ENCODE data around the gene FGFR2. TPM values are rescaled to one million over a fixed set of nuclear protein-coding genes. Genes with fewer than 3 reads are reported as not detected.
"Not testable (repeated sequence)": the region's sequence is repeated elsewhere in the genome, so short reads cannot be mapped to it uniquely, and the experiment has no call there.

FGFR2 gene
- total and polyA plus RNA-seq, 12 donors, result 0.09 to 0.81 (median 0.51) TPM

- no peak for TF ChIP-seq CTCF (IDR thresholded peaks at IDR 0.05)
- intact Hi-C loops (cut with DNase I), result loop anchor here in 1 of 10 donors (10.0 kb wide), 1 partner anchor 255 kb away; no protein-coding TSS in a partner anchor
- Histone ChIP-seq H3K4me1 (no peaks in the 10 kb centered on the region), H3K9me3 (no peaks in the 10 kb centered on the region), H3K4me3 (no peak overlapping the region), H3K36me3 (no peaks in the 10 kb centered on the region), H3K27me3 (peaks cover 0 to 13% (median 0%) of the 10 kb centered on the region in 7 donors), H3K27ac (no peak overlapping the region)
- no peak for ATAC-seq
- DNase-seq, result no peak
- 60 to 63% methylated on average over 11 of the region's 11 CpGs for WGBS, 2 donors
Measured at GRCh38 chr10:121559326-121560026, 38.8 kb downstream of the FGFR2 start.

- Histone ChIP-seq H3K27me3 (peaks cover 0 to 13% (median 0%) of the 10 kb centered on the region in 7 donors), H3K9me3 (no peaks in the 10 kb centered on the region), H3K36me3 (no peaks in the 10 kb centered on the region), H3K4me3 (no peak overlapping the region), H3K4me1 (no peaks in the 10 kb centered on the region), H3K27ac (no peak overlapping the region)
- intact Hi-C loops (cut with DNase I), result no loop called here
- WGBS, 2 donors, result 79 to 86% methylated on average over 3 of the region's 3 CpGs
- no peak for TF ChIP-seq CTCF (IDR thresholded peaks at IDR 0.05)
- DNase-seq, result no peak
- no peak for ATAC-seq
Measured at GRCh38 chr10:121558238-121558637, 40.0 kb downstream of the FGFR2 start.

GRCh38 chr10:121556918-121557573 lies 41.2 kb downstream of the FGFR2 start:
- ATAC-seq (no peak), DNase-seq (no peak)
- H3K9me3 ChIP-seq, result no peaks in the 10 kb centered on the region
- 93% methylated on average over 6 of the region's 6 CpGs for WGBS, 2 donors
- H3K27me3 ChIP-seq, result peaks cover 0 to 13% (median 0%) of the 10 kb centered on the region in 7 donors
- H3K36me3 ChIP-seq, result no peaks in the 10 kb centered on the region
- H3K4me3 ChIP-seq, result no peak overlapping the region
- TF ChIP-seq CTCF (IDR thresholded peaks at IDR 0.05), result no peak
- intact Hi-C loops (cut with DNase I), result no loop called here
- no peak overlapping the region for H3K27ac ChIP-seq
- no peaks in the 10 kb centered on the region for H3K4me1 ChIP-seq

GRCh38 chr10:121556455-121556854 lies 41.8 kb downstream of the FGFR2 start:
- TF ChIP-seq CTCF (IDR thresholded peaks at IDR 0.05), result no peak
- no peak for ATAC-seq
- peaks cover 0 to 13% (median 0%) of the 10 kb centered on the region in 7 donors for H3K27me3 ChIP-seq
- DNase-seq, result no peak
- intact Hi-C loops (cut with DNase I), result no loop called here
- WGBS, 2 donors, result 67 to 71% methylated on average over 7 of the region's 7 CpGs
- no peaks in the 10 kb centered on the region for H3K36me3 ChIP-seq
- H3K4me3 ChIP-seq, result no peak overlapping the region
- H3K27ac ChIP-seq, result no peak overlapping the region
- no peaks in the 10 kb centered on the region for H3K4me1 ChIP-seq
- H3K9me3 ChIP-seq, result no peaks in the 10 kb centered on the region

- H3K4me3 ChIP-seq; H3K27ac ChIP-seq; intact Hi-C loops (cut with DNase I); H3K4me1 ChIP-seq; DNase-seq; H3K36me3 ChIP-seq; H3K9me3 ChIP-seq; ATAC-seq: not testable (repeated sequence)
- peaks cover 0 to 13% (median 0%) of the 10 kb centered on the region in 7 donors for H3K27me3 ChIP-seq
- 85 to 89% methylated on average over 9 of the region's 9 CpGs for WGBS, 2 donors
Measured at GRCh38 chr10:121554916-121555315, 43.3 kb downstream of the FGFR2 start.

Data from heart right ventricle (tissue), 16 donors.